RWPE2 (cell line): Measurements from ENCODE around the gene THAP5.

ENCODE experiments used
- ATAC-seq: fragments of 200-7000 bp; cut with Tn5 transposase; 3 replicates; pipeline ENCODE4 v1.9.1; 2021; ENCODE audit warnings: low read depth
- DNase-seq: peaks from one replicate; pipeline ENCODE4 v3.0.0-alpha.2; 2020; ENCODE audit warnings: low spot score
- H3K27ac ChIP-seq: fragments of 450-650 bp; 2 replicates; pipeline ENCODE4 v1.5.1; 2017; ENCODE audit warnings: mild to moderate bottlenecking; ENCODE audit not compliant: poor library complexity, severe bottlenecking
- H3K27me3 ChIP-seq: fragments of 250-450 bp; sonication (Bioruptor Pico); 2 replicates; pipeline ENCODE4 v1.5.1; 2021; ENCODE audit warnings: mild to moderate bottlenecking, moderate library complexity; ENCODE audit not compliant: insufficient read depth, poor library complexity, severe bottlenecking
- H3K36me3 ChIP-seq: fragments of 250-450 bp; sonication (Bioruptor Pico); 2 replicates; pipeline ENCODE4 v1.5.1; 2020; ENCODE audit warnings: low read depth, mild to moderate bottlenecking, moderate library complexity
- H3K4me1 ChIP-seq: fragments of 250-450 bp; sonication (Bioruptor Pico); 2 replicates; pipeline ENCODE4 v1.5.1; 2021; ENCODE audit warnings: mild to moderate bottlenecking, moderate library complexity; ENCODE audit not compliant: insufficient read depth, poor library complexity, severe bottlenecking
- H3K4me3 ChIP-seq: fragments of 250-450 bp; sonication (Bioruptor Pico); 2 replicates; pipeline ENCODE4 v1.5.1; 2021; ENCODE audit warnings: mild to moderate bottlenecking, moderate library complexity; ENCODE audit not compliant: severe bottlenecking
- H3K9me3 ChIP-seq: fragments of 250-450 bp; sonication (Bioruptor Pico); 2 replicates; pipeline ENCODE4 v1.5.1; 2021; ENCODE audit warnings: mild to moderate bottlenecking, moderate library complexity; ENCODE audit not compliant: severe bottlenecking
- TF ChIP-seq, protein P1 (sequence below): fragments of 450-650 bp; IDR thresholded peaks from one replicate; pipeline ENCODE4 v1.5.1; 2017; ENCODE audit warnings: mild to moderate bottlenecking, moderate library complexity; ENCODE audit not compliant: poor library complexity, severe bottlenecking

THAP5 gene, protein sequence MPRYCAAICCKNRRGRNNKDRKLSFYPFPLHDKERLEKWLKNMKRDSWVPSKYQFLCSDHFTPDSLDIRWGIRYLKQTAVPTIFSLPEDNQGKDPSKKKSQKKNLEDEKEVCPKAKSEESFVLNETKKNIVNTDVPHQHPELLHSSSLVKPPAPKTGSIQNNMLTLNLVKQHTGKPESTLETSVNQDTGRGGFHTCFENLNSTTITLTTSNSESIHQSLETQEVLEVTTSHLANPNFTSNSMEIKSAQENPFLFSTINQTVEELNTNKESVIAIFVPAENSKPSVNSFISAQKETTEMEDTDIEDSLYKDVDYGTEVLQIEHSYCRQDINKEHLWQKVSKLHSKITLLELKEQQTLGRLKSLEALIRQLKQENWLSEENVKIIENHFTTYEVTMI

DNA sequence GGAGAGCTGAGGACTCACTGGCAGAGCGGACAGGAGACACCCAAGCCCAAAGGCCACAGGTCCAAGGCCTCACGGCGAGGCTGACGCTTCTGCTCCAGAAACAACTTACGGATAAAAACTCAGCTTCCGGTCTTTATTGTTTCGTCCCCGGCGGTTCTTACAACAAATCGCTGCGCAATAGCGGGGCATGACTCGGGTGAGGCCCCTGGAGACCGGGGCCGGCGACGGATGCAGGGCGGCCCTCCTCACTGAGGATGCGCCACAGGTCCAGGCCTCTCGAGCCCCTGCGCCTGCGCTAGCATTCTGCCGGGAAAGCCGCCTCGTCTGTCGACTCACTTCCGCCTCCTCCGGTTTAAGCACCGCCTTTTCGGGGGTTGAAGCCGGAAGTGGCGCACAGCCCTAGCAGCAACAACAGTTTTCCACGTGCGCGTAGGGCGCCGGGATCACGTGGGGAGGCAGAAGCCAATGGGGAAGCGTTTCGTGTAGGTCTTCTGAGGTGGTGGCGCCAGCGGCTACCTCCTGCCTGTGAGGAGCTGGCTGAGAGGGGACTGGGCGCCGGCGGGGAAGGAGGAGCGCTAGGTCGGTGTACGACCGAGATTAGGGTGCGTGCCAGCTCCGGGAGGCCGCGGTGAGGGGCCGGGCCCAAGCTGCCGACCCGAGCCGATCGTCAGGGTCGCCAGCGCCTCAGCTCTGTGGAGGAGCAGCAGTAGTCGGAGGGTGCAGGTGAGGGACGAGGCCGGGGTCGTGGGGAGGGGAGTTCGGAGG, at the start of gene THAP5, which contains the start of gene DNAJB9:
TSS of gene THAP5 (minus strand) at position 326 of the 765 bp plus-strand sequence. CDS start at position 189, 137 bp downstream.
TSS of gene DNAJB9 (plus strand) at position 494 of the 765 bp plus-strand sequence. CDS start 1,853 bp downstream, outside the sequence.
- H3K36me3 ChIP-seq, result peaks cover 61% of the 10 kb centered on the region

DNA sequence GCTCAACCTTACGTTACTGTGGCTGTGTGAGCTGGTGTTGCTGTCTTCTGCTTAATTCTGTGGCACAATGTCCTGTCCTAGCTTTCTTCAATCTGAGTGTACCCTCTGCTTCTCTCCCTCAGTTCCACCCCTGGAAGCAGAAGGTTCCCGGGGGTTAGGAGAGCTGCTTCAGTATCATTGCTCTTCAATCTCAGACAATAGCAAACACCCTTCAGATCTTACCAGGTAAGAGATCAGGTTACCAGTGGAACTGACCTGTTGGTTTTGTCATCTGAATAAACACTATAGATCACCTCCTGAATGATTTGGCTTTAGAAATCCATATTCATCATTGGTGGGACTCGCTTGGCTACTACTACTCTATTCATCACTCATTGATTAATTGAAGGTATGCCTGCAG, 48.5 kb upstream of the THAP5 start:
- Histone ChIP-seq H3K9me3 (no peaks in the 10 kb centered on the region), H3K36me3 (no peaks in the 10 kb centered on the region), H3K4me3 (no peak overlapping the region), H3K27me3 (no peaks in the 10 kb centered on the region), H3K27ac (no peak overlapping the region), H3K4me1 (no peaks in the 10 kb centered on the region)
- DNase-seq (no peak), ATAC-seq (no peak)
- TF ChIP-seq, protein P1, sequence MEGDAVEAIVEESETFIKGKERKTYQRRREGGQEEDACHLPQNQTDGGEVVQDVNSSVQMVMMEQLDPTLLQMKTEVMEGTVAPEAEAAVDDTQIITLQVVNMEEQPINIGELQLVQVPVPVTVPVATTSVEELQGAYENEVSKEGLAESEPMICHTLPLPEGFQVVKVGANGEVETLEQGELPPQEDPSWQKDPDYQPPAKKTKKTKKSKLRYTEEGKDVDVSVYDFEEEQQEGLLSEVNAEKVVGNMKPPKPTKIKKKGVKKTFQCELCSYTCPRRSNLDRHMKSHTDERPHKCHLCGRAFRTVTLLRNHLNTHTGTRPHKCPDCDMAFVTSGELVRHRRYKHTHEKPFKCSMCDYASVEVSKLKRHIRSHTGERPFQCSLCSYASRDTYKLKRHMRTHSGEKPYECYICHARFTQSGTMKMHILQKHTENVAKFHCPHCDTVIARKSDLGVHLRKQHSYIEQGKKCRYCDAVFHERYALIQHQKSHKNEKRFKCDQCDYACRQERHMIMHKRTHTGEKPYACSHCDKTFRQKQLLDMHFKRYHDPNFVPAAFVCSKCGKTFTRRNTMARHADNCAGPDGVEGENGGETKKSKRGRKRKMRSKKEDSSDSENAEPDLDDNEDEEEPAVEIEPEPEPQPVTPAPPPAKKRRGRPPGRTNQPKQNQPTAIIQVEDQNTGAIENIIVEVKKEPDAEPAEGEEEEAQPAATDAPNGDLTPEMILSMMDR, result no peak

More for the DNA sequence above, at the start of gene THAP5, which contains the start of gene DNAJB9:
- Histone ChIP-seq H3K4me3 (peak within 1 kb of the TSS; percentile 75), H3K27me3 (no peaks in the 10 kb centered on the region), H3K9me3 (no peaks in the 10 kb centered on the region), H3K27ac (peak within 1 kb of the TSS; percentile 71), H3K4me1 (peaks cover 20% of the 10 kb centered on the region)
- ATAC-seq (peak; percentile 91), DNase-seq (peak; percentile 98)
- TF ChIP-seq, protein P1, result no peak

GRCh38 chr7:108614896-108615295, 45.4 kb upstream of the THAP5 start:
- no peak for ATAC-seq
- no peak overlapping the region for H3K4me3 ChIP-seq

DNA sequence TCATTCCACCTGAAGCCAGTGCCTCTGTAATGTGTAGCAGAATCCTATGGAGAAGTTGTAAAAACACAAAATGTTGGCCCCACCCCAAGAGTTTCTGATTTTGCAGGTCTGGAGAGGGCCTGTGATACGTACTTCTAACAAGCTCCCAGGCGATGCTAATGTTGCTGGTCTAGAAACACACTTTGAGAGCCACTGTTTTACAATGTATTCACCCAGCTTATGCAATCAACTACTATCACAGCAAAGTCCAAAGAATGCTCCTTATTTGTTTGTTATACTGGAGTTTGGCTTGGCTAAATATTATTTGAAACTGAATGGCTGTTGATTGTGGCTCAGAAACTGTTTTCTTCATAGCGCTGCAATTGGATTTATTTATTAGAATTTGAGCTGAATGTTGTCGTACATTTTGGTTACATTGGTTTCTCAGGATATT, 44.5 kb upstream of the THAP5 start:
- Histone ChIP-seq H3K4me3 (no peak overlapping the region), H3K9me3 (no peaks in the 10 kb centered on the region), H3K4me1 (no peaks in the 10 kb centered on the region), H3K27me3 (no peaks in the 10 kb centered on the region), H3K27ac (no peak overlapping the region), H3K36me3 (no peaks in the 10 kb centered on the region)
- DNase-seq (no peak), ATAC-seq (no peak)
- TF ChIP-seq, protein P1, result no peak

More at GRCh38 chr7:108614896-108615295, 45.4 kb upstream of the THAP5 start:
- Histone ChIP-seq H3K27ac (no peak overlapping the region), H3K9me3 (no peaks in the 10 kb centered on the region), H3K4me1 (no peaks in the 10 kb centered on the region), H3K36me3 (no peaks in the 10 kb centered on the region), H3K27me3 (no peaks in the 10 kb centered on the region)
- TF ChIP-seq, protein P1, result no peak
- no peak for DNase-seq
